DMS53 treated with DMSO at 0.1 percent for 48 hours (cell line): ENCODE data around the gene KIF26B.

Experiments used
- DNase-seq: peaks from one replicate; lab custom pipeline; 2025; ENCODE audit not compliant: unreplicated experiment; lab: John Stamatoyannopoulos, UW

The KIF26B gene

GRCh38 chr1:245168906-245169305, 14.1 kb downstream of the KIF26B start:
- DNase-seq, result no peak

- DNase-seq, result no peak
These were observed 14.6 kb downstream of the KIF26B start for GRCh38 chr1:245169376-245169775.

DNA sequence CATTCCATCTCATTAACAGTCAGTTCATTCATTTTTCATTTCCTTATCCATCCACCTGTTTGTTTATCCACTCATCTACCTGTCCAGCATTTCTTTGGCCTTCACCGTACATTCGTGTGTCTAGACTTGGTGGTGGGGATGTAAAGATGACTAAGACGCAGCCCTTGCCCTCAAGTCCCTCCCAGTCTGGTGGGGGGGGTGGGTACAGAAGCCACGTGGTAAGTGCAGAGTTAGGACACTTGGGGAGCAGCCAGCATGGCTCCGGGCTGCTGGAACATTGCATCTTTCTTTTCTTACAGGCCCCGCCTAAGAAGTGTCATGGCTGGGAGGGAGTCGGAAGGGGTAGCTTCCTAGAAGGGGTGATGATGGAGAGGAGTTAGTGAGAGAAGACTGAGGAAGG, 17.2 kb downstream of the KIF26B start:
- no peak for DNase-seq

DNA sequence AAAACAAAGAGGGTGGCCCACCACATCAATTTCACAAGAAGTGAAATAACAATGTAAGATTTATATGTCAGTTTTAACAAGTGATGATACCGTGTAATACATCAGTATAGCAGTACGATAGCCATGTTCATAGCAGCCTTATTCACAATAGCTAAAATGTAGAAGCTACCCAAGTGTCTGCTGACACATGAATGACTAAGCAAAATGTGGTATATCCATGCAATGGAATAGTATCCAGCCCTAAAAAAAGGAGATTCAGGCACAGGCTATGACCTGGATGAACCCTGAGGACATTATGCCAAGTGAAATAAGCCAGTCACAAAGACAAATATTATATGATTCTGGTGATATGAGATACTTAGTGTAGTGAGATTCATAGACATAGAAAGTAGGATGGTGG, 18.0 kb downstream of the KIF26B start:
- no peak for DNase-seq

DNA sequence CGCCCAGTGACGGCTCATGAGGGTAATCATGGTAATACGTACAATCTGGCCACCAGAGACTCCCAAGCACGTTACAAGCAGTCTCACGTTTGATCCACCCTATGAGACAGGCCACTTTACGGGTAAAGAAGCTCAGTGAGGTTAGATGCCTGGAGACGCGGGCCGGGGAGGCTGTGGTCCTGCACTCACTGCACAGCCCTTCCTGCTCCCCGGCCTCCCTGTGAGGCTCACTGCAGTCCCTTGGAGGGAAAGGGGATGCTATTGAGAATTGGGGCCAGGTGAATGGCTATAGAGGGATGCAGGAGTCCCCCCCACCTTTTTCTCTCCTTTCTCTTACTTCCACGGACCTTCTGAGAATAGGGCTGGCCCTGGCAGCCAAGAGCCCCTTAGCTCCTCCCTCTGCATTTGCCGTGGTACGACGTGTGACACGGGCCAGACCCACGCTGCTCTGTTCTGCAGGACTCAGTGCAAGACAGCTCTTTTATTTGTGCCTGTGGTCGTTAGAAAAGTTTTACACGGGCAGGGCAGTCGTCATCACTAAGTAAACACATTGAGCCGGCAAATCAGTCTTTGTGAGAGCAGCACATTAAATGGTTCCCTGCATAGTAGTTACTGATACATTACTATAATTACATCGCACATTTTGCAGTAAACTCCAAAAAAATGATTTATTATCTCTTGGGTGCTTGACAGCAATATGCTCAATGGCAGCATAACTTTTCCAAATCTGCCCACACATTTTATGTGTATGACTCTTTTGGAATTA, 18.8 kb downstream of the KIF26B start:
- DNase-seq, result peak; percentile 47

- peak; percentile 98 for DNase-seq
These were observed 22.5 kb downstream of the KIF26B start for GRCh38 chr1:245177071-245177900.

DNA sequence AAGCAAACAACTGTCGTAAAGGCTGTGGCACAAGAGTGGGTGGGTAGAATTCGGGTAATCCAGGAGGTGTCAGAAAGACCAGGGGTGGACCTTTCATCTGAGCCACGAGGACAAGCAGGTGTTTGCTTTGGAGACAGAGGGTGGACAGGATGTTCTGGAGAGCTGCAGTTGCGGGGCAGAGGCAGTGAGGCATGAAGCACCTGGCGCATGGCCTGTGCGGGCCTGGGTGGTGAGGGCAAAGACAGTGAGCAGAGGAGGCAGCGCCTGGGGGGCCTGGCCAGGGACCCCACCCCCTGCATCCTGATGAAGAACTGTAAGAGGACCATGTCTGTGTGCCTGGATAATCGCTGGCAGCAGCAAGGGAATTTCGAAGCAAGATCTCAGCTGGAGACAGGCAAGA, 24.9 kb downstream of the KIF26B start:
- peak; percentile 96 for DNase-seq

DNA sequence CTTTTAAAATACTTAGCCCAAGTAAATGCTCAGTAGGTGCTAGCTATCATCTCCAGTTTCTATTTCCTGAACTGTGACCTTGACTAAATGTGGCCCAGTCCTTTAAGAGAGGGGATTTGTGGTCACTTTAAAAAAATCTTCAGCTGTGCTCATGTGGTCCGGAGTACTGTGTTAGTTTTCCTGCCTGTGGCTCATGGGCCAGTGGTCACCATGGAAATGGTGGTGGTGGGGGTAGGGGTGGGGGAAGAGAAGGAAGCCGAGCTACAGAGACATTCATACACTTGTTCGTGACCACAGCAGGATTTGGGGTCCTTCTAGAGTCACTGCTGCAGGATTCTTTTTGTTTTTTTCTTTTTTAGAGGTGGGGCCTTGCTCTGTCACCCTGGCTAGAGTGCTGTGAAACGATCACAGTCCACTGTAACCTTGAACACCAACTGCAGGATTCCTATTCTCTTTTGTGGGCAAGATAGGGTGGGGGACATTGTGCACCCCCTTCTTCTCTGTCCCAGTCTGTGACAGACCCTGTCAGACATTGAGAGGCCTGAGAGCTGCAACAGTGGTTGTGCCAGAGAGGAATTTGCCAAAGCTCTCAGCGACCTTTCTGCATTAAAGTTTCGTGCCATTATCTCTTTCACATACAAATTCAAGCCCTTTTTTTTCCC, 25.8 kb downstream of the KIF26B start:
- peak; percentile 54 for DNase-seq

DNA sequence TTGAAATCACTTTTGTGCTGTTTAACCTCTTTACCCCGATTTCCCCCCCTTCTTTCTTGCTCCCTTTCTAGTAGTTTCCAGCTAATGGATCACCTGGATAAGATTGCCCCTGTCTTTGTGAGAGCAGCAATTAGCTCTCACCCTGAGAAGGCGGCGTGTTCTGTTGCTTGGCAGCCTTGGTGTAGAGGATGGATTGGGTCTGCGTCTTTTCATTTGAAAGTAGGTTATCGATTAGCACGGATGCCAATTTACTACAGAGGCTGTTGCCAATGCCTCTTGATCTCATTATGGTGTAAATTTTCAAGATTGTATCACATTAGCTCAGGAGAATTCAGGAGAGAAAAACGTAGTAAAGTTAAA, 26.4 kb downstream of the KIF26B start:
- DNase-seq, result no peak

GRCh38 chr1:245182028-245182427, 27.2 kb downstream of the KIF26B start:
- no peak for DNase-seq

- DNase-seq, result no peak
These were observed 28.6 kb downstream of the KIF26B start for GRCh38 chr1:245183429-245183828.

GRCh38 chr1:245184779-245185178, 30.0 kb downstream of the KIF26B start:
- DNase-seq, result no peak

- DNase-seq, result no peak
These were observed 33.6 kb downstream of the KIF26B start for GRCh38 chr1:245188403-245188802.

GRCh38 chr1:245195398-245195797, 40.6 kb downstream of the KIF26B start:
- DNase-seq, result no peak

- DNase-seq, result no peak
These were observed 42.3 kb downstream of the KIF26B start for GRCh38 chr1:245197121-245197520.

GRCh38 chr1:245197911-245198379, 43.2 kb downstream of the KIF26B start:
- no peak for DNase-seq

DNA sequence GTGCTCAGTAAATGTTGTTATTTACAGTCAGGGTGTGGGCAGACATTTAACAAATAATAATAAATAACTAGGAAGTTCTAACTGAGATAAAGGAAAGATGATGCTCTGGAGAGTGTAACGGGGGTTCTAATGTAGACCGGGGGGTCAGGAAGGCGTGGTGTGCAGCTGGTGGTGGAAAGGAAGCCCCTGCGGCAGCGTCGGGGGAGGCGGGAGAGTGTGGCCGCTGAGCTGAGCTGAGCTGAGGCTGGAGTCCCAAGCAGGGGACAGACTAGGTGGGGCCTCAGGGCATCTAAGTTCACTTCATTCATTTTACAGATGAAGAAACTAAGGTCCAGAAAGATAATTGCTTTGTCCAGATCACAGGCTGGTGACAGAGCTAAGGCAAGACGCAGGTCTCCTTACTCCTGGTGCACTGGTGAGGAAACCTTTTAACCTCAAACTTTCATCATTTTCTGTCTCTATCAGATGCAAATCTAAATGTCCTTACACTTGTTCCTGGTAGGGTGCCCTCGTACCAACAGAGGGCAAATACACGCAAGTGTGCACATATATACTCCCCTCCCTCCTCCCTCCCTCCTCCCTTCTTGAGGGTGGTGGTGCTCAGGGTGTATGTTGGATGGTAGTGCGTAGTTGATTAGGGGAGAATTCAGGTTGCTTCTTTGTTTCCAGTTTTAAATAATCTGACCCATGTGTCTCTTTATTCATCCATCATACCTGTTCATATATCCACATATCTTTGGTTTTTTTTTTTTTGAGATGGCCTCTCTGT, 44.1 kb downstream of the KIF26B start:
- DNase-seq, result no peak

DNA sequence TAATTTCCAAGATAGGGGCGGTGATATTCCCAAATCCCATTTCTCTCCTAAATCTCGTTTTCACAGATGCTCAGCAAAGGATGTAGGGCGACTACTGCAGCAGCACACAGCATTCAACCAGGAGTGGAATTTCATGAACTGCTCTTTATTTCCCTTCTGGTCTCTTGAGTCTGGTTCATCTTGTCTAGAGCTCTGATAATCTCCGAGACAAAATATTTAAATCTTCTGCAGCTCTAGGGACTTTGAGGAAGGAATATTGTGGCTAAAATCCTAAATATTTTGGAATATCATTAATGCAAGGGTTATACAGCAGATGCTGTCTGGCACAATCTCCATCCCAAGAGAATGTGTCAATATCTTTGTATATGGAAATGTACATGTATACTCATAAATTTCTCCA, 45.4 kb downstream of the KIF26B start:
- DNase-seq, result no peak

DNA sequence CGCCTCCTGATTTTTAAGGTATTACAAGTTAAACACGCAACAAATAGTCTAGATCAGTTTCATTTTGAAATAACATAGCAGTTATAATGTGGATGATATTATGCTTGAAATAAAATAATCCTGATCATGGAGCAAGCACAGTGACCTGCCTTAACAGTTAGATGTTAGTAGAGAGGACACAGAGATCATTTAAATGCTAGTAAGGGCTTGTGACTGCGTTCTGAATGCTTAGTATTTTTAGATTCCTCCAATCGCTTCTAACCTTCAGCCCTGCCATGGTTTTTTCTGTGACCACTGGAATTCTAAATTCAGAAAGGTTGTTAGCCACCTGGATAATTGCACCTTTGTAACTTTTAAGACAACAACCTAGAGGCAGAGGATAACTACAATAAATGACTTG, 46.4 kb downstream of the KIF26B start:
- no peak for DNase-seq

DNA sequence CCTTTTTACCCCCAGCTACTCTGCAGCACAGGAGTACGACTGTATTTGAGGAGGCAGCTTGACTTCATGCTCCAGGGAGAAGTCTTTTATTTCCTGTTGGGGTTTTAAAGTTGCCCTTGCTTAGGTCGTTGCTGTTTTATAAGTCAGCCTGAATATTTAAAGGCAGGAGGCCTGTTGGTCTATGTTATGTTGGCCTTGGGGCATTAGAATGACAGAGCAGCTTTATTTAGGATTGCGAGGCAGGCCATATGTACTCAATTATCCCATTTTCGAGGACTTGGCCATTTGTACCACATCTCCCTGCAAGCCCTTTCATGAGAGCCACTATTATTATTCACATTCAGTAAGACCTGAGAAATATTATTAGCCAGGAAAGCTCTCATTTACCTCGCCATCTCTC, 47.0 kb downstream of the KIF26B start:
- DNase-seq, result no peak

GRCh38 chr1:245205396-245205795, 50.6 kb downstream of the KIF26B start:
- DNase-seq, result no peak
